Stomach (tissue), 9 donors: ENCODE data around the gene APEH. TPM values are rescaled to one million over a fixed set of nuclear protein-coding genes. Genes with fewer than 3 reads are reported as not detected.

Source experiments
- DNase-seq, 2 donors: peaks; one replicate each; pipeline versions ENCODE4 v3.0.0 to v3.0.0-alpha.2; 2013 to 2019
- H3K27ac ChIP-seq, 5 donors: fragments of 200-600 bp in 4 of 5; sonication (generic) in 4 of 5; one replicate each; pipeline ENCODE4 v1.5.1; 2013 to 2019; ENCODE audit warnings: mild to moderate bottlenecking in 1 of 5, moderate library complexity in 1 of 5
- H3K27me3 ChIP-seq, 3 donors: fragments of 200-600 bp; sonication (generic); one replicate each; pipeline ENCODE4 v1.5.1; 2017 to 2019; ENCODE audit warnings: mixed run types in 1 of 3
- H3K36me3 ChIP-seq, 4 donors: fragments of 200-600 bp; sonication (generic); 1 replicate in 3 of 4; 2 replicates in 1 of 4; pipeline ENCODE4 v1.5.1; 2016 to 2019
- H3K4me1 ChIP-seq, 4 donors: fragments of 200-600 bp; sonication (generic); one replicate each; pipeline ENCODE4 v1.5.1; 2016 to 2019
- H3K4me3 ChIP-seq, 4 donors: fragments of 200-600 bp; sonication (generic) in 3 of 4; one replicate each; pipeline ENCODE4 v1.5.1; 2016 to 2019; ENCODE audit warnings: mild to moderate bottlenecking in 1 of 4
- H3K9me3 ChIP-seq, 4 donors: fragments of 200-600 bp; sonication (generic); one replicate each; pipeline ENCODE4 v1.5.1; 2016 to 2019
- CTCF ChIP-seq, 7 experiments: fragments of 450-650 bp in 4 of 7; fragments of 200-600 bp in 3 of 7; sonication (generic) in 3 of 7; IDR thresholded peaks; one replicate each; pipeline ENCODE4 v1.5.1; 2016 to 2019; ENCODE audit warnings: antibody characterized with exemption in 7 of 7, control low read depth in 2 of 7, mild to moderate bottlenecking in 1 of 7
- EP300 ChIP-seq: sonication (generic); formaldehyde crosslinking; IDR thresholded peaks from one replicate; pipeline ENCODE4 v1.6.1; 2017; ENCODE audit warnings: antibody characterized with exemption
- POLR2A ChIP-seq, 4 donors: fragments of 450-650 bp; IDR thresholded peaks; one replicate each; pipeline ENCODE4 v1.6.1; 2016; ENCODE audit warnings: antibody characterized with exemption in 4 of 4, control low read depth in 2 of 4, mild to moderate bottlenecking in 1 of 4, moderate library complexity in 1 of 4
- POLR2AphosphoS5 ChIP-seq, 3 donors: sonication (generic); formaldehyde crosslinking; IDR thresholded peaks; one replicate each; pipeline ENCODE4 v1.6.1; 2016; ENCODE audit warnings: antibody characterized with exemption in 3 of 3
- WGBS, 5 donors: extraction: QIAGEN DNeasy Blood & Tissue Kit in 3 of 5; methylation state at CpG; one replicate each; pipeline versions ENCODE4 v1.1.5 to v1.1.7; 2013 to 2018; 5-methylcytosine and 5-hydroxymethylcytosine counted together
- intact Hi-C: fragments of 100-400 bp; cut with DNase I; formaldehyde crosslinking; loops from one replicate; pipeline ENCODE4 v1.15.1; 2023; ENCODE audit warnings: low total_unique reads
- polyA plus RNA-seq, 3 donors: library from polyadenylated mRNA; stranded (reverse); fragments of 200-250 nt; gene quantifications; one replicate each; pipeline ENCODE4 v1.2.3, GENCODE V29; 2013
- total RNA-seq, 5 donors: library from RNA; depleted of rRNA; stranded (reverse); fragments of >200 nt; gene quantifications; one replicate each; pipeline versions ENCODE4 v1.1.0 to v1.2.3, GENCODE V29; 2014 to 2016
- donor health status: healthy with polysubstance abuse.
- donor health status: Bipolar disorder and iron deficiency.
- donor health status: healthy.

Gene APEH
- total and polyA plus RNA-seq, 8 donors, result 23.9 to 104 (median 47.7) TPM

- WGBS, 5 donors, result 90 to 94% (median 92%) methylated on average over 8 to 11 of the region's 11 CpGs
- H3K4me3 ChIP-seq, result no peak overlapping the region
- H3K36me3 ChIP-seq, result peaks cover 34 to 100% (median 91%) of the 10 kb centered on the region in 4 donors
- intact Hi-C loops, result no loop called here
- H3K27me3 ChIP-seq, result no peaks in the 10 kb centered on the region
- peaks cover 0 to 8% (median 0%) of the 10 kb centered on the region in 4 donors for H3K4me1 ChIP-seq
- no peak for TF ChIP-seq POLR2A (IDR thresholded peaks at IDR 0.05)
- TF ChIP-seq EP300, result no peak
- TF ChIP-seq POLR2AphosphoS5 (IDR thresholded peaks at IDR 0.05), result no peak
- no peak for TF ChIP-seq CTCF (IDR thresholded peaks at IDR 0.05)
- no peak for DNase-seq
- H3K27ac ChIP-seq, result no peak overlapping the region
- H3K9me3 ChIP-seq, result no peaks in the 10 kb centered on the region
Measured at GRCh38 chr3:49702672-49703071, 28.5 kb downstream of the APEH start.

GRCh38 chr3:49703443-49703927, 29.3 kb downstream of the APEH start:
- TF ChIP-seq POLR2A (IDR thresholded peaks at IDR 0.05), result no peak
- peak in 1 of 3 donors; percentile 53 for TF ChIP-seq POLR2AphosphoS5 (IDR thresholded peaks at IDR 0.05)
- peak in 5 of 7 experiments; percentile 60 to 85 (median 79) for TF ChIP-seq CTCF (IDR thresholded peaks at IDR 0.05)
- no peak for TF ChIP-seq EP300
- peak; percentile 71 to 87 for DNase-seq
- Histone ChIP-seq H3K9me3 (no peaks in the 10 kb centered on the region), H3K36me3 (peaks cover 31 to 99% (median 89%) of the 10 kb centered on the region in 4 donors), H3K4me1 (peaks cover 0 to 8% (median 0%) of the 10 kb centered on the region in 4 donors), H3K27me3 (no peaks in the 10 kb centered on the region), H3K4me3 (no peak overlapping the region), H3K27ac (no peak overlapping the region)
- WGBS, 5 donors, result 44 to 72% (median 52%) methylated on average over 6 to 14 of the region's 14 CpGs
- intact Hi-C loops, result no loop called here

- Histone ChIP-seq H3K27ac (no peak overlapping the region), H3K4me3 (no peak overlapping the region), H3K9me3 (no peaks in the 10 kb centered on the region), H3K4me1 (peaks cover 0 to 8% (median 0%) of the 10 kb centered on the region in 4 donors), H3K27me3 (no peaks in the 10 kb centered on the region), H3K36me3 (peaks cover 28 to 99% (median 86%) of the 10 kb centered on the region in 4 donors)
- WGBS, 5 donors, result 82 to 96% (median 93%) methylated on average over 7 of the region's 7 CpGs
- DNase-seq, result no peak
- intact Hi-C loops, result no loop called here
- TF ChIP-seq POLR2AphosphoS5 (IDR thresholded peaks at IDR 0.05) (no peak), CTCF (IDR thresholded peaks at IDR 0.05) (no peak), EP300 (no peak), POLR2A (IDR thresholded peaks at IDR 0.05) (no peak)
Measured at GRCh38 chr3:49703956-49704355, 29.8 kb downstream of the APEH start.

DNA sequence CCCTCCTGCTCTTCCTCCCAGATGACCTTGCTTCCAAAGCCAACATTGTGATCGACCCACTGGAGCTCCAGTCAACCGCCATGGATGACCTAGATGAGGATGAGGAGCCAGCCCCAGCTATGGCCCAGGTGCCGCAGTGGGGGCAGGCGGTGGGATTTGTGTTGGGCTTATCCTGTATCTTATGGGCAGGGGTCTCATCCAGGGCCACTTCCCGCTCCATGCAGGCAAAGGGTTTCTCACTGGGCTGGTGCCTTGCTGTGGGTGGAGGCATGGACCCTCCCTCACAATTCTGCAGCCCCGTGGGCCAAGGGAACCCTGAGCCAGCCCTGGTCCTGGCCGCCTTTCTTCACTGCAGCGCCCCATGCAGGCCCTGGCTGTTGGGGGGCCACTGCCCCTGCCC, 30.5 kb downstream of the APEH start:
- 92 to 100% (median 95%) methylated on average over 2 to 8 of the region's 8 CpGs for WGBS, 5 donors
- TF ChIP-seq CTCF (IDR thresholded peaks at IDR 0.05), result no peak
- no peak for TF ChIP-seq POLR2AphosphoS5 (IDR thresholded peaks at IDR 0.05)
- no peak for TF ChIP-seq POLR2A (IDR thresholded peaks at IDR 0.05)
- no peak for TF ChIP-seq EP300
- Histone ChIP-seq H3K4me3 (no peak overlapping the region), H3K9me3 (no peaks in the 10 kb centered on the region), H3K36me3 (peaks cover 21 to 93% (median 79%) of the 10 kb centered on the region in 4 donors), H3K27me3 (no peaks in the 10 kb centered on the region), H3K27ac (no peak overlapping the region), H3K4me1 (peaks cover 0 to 8% (median 0%) of the 10 kb centered on the region in 4 donors)
- intact Hi-C loops, result no loop called here
- no peak for DNase-seq
